Keratinocyte (primary cell): Measurements from ENCODE around the gene C3orf20.

Source experiments
- CTCF ChIP-seq, 3 experiments: IDR thresholded peaks in 1 of 3; conservative IDR thresholded peaks in 1 of 3; optimal IDR thresholded peaks in 1 of 3; 2 replicates in 2 of 3; 3 replicates in 1 of 3; pipeline versions ENCODE3 to v1.5.1; 2011; ENCODE audit warnings: low read length in 3 of 3, mild to moderate bottlenecking in 3 of 3, moderate library complexity in 2 of 3, control low read depth in 1 of 3, inconsistent platforms in 1 of 3; ENCODE audit not compliant: insufficient read depth in 2 of 3; ENCODE audit errors: extremely low read depth in 1 of 3
- EZH2 ChIP-seq: IDR thresholded peaks from one replicate; pipeline ENCODE4 v1.6.1; 2012; ENCODE audit warnings: inconsistent platforms, mild to moderate bottlenecking, low read length, moderate library complexity

GRCh38 chr3:14706096-14706495 is 31.2 kb downstream of the C3orf20 start:
- TF ChIP-seq CTCF (optimal IDR thresholded peaks at IDR 0.05 in 1 of 3, IDR thresholded peaks at IDR 0.05 in 1 of 3, conservative IDR thresholded peaks at IDR 0.05 in 1 of 3; ENCODE audit: extremely low read depth in 1 of 3, insufficient read depth in 2 of 3, low read length in 3 of 3) (no peak), EZH2 (no peak)
